GM12892 (cell line): ENCODE data around the gene CSE1L.

Experiments used
- POLR2A ChIP-seq: IDR thresholded peaks from 2 replicates; pipeline ENCODE4 v1.6.1; 2011; ENCODE audit warnings: low read depth, low read length, control low read depth
- POLR2AphosphoS5 ChIP-seq: IDR thresholded peaks from 2 replicates; pipeline ENCODE4 v1.6.1; 2011; ENCODE audit warnings: low read depth, low read length, control low read depth
- TAF1 ChIP-seq: IDR thresholded peaks from 2 replicates; pipeline ENCODE4 v1.6.1; 2011; ENCODE audit warnings: low read depth, mild to moderate bottlenecking, control low read depth, low read length, borderline replicate concordance

DNA sequence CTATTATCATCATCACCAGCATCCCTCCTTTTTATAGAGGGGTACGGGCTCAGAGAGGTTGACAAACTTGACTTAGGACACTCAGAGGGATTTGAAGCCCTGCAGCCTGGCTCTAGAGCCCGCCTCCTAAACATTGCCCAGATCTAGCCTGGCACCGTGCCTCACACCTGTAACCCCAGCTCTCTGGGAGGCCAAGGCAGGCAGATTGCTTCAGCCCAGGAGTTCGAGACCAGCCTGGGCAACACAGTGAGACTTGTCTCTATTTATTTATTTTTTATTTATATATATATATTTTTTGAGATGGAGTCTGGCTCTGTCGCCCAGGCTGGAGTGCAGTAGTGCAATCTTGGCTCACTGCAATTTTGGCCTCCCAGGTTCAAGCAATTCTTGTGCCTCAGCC, 6.3 kb upstream of the CSE1L start:
- TF ChIP-seq POLR2A (no peak), TAF1 (no peak), POLR2AphosphoS5 (no peak)
